ENCODE data around the gene ZNF543. TPM values are rescaled to one million over a fixed set of nuclear protein-coding genes. Genes with fewer than 3 reads are reported as not detected.
A peak's percentile ranks its signal among the peaks of the same experiment; 100 is the strongest.

Gene ZNF543
- total and polyA plus RNA-seq, 2 of the 8 experiments (the other 6 are each of a cell fraction or from before 2014, with no cell fraction given), result 1.8 to 9.0 TPM

- peak overlapping the region; percentile 32; the same call in 1 of the 2 replicates for H3K18ac ChIP-seq (ENCODE audit: extremely low read depth, low read length)
- no peak overlapping the region for H3K56ac ChIP-seq (replicated peaks; ENCODE audit: insufficient read length, low read depth, low read length)
- 0 out of 2 replicates have a peak overlapping the region, but pooled peaks have one; percentile 39 for H2AK5ac ChIP-seq (ENCODE audit: low read depth, low read length)
- ChIA-PET CTCF (ENCODE audit: partially characterized antibody) (no interaction called here), POLR2A (ENCODE audit: partially characterized antibody) (interaction anchor here (0.7 to 1.4 kb wide), 7 partner anchors 10 to 41 kb away, joined by 3 to 6 read pairs (median 3); partner anchors contain the start of gene ZNF805)
- peak overlapping the region; percentile 60 for H3K4ac ChIP-seq (replicated peaks; ENCODE audit: insufficient read length, low read depth, low read length)
- peaks cover 1 to 5% of the 10 kb centered on the region in 2 experiments for H4K20me1 ChIP-seq (replicated peaks in 1 of 2; ENCODE audit: control insufficient read depth in 1 of 2, insufficient read depth in 2 of 2, low read length in 2 of 2)
- H2BK5ac ChIP-seq (ENCODE audit: low read depth, low read length), result peak overlapping the region; percentile 97
- H2BK15ac ChIP-seq (ENCODE audit: low read length), result no peak overlapping the region
- DNase-seq (ENCODE audit: low read depth in 1 of 2, low spot score in 2 of 2) (no peak), FAIRE-seq (no peak)
- peak overlapping the region; percentile 90 to 98 (median 96) for H3K9ac ChIP-seq (replicated peaks in 1 of 4; ENCODE audit: extremely low read depth in 1 of 4, low read depth in 3 of 4, low read length in 3 of 4)
- H3K27ac ChIP-seq (ENCODE audit: low read depth, low read length), result peak overlapping the region; percentile 95
- no peaks in the 10 kb centered on the region for H3K27me3 ChIP-seq (replicated peaks in 1 of 4; ENCODE audit: control insufficient read depth in 3 of 4, extremely low read depth in 1 of 4, insufficient read depth in 3 of 4, low read length in 3 of 4)
- peaks cover 9% of the 10 kb centered on the region for H3K79me1 ChIP-seq (ENCODE audit: low read depth, low read length)
- no peak overlapping the region for H4K5ac ChIP-seq (ENCODE audit: insufficient read length, low read depth, low read length)
- peak overlapping the region; percentile 85 to 97 (median 87) for H3K4me3 ChIP-seq (ENCODE audit: extremely low read depth in 1 of 4, insufficient read depth in 2 of 4, low read depth in 3 of 4, low read length in 4 of 4)
- H3K14ac ChIP-seq (ENCODE audit: insufficient read length), result no peak overlapping the region
- no peak overlapping the region for H4K91ac ChIP-seq (replicated peaks; ENCODE audit: insufficient read length, low read length)
- TF ChIP-seq SAP30 (IDR thresholded peaks at IDR 0.05; ENCODE audit: insufficient read depth, insufficient replicate concordance, low read length) (peak; percentile 76), GTF2F1 (IDR thresholded peaks at IDR 0.05; ENCODE audit: borderline replicate concordance, low read depth, low read length) (no peak)
- H3K4me2 ChIP-seq (ENCODE audit: insufficient read depth in 1 of 2, low read depth in 2 of 2, low read length in 2 of 2), result peak overlapping the region; percentile 62 to 87
- 16% methylated on average over 6 of the region's 6 CpGs; no CpG with 5 or more reads in 1 of the 2 experiments for WGBS, 2 experiments (ENCODE audit: extremely low coverage in 1 of 2, insufficient coverage in 1 of 2, insufficient read length in 1 of 2, insufficient replicate concordance in 2 of 2, low coverage in 1 of 2, low lambda C conversion rate in 2 of 2, missing lambda C conversion rate in 1 of 2)
- no peak overlapping the region for H4K8ac ChIP-seq (ENCODE audit: extremely low read depth, insufficient read depth, low read length)
- H2AFZ ChIP-seq (ENCODE audit: low read length), result no peak overlapping the region
- H3K23me2 ChIP-seq (ENCODE audit: low read depth, low read length), result peaks cover 6% of the 10 kb centered on the region
- H3K36me3 ChIP-seq (ENCODE audit: control insufficient read depth in 2 of 4, insufficient read depth in 4 of 4, low read length in 3 of 4), result peaks cover 5 to 22% (median 16%) of the 10 kb centered on the region in 4 experiments
- H3K23ac ChIP-seq (ENCODE audit: insufficient read length), result no peak overlapping the region
- H3K79me2 ChIP-seq (ENCODE audit: control insufficient read depth in 1 of 2, insufficient read depth in 2 of 2, low read length in 2 of 2), result peaks cover 26 to 54% of the 10 kb centered on the region in 2 experiments
- no peak overlapping the region for H2BK120ac ChIP-seq (replicated peaks; ENCODE audit: low read depth, low read length)
- H2BK20ac ChIP-seq (ENCODE audit: low read length), result no peak overlapping the region
- H3K9me3 ChIP-seq (ENCODE audit: insufficient read depth in 2 of 2, low read depth in 1 of 2, low read length in 1 of 2), result no peaks in the 10 kb centered on the region
- H2BK12ac ChIP-seq (ENCODE audit: low read depth, low read length), result peak overlapping the region; percentile 60; the same call in 1 of the 2 replicates
- H3K4me1 ChIP-seq (replicated peaks in 1 of 4; ENCODE audit: control insufficient read depth in 3 of 4, insufficient read depth in 4 of 4, low read length in 3 of 4), result peaks cover 0 to 6% (median 2%) of the 10 kb centered on the region in 4 experiments; a peak in 4 of 7 replicates
Measured at GRCh38 chr19:57280962-57281400, 39.3 kb upstream of the ZNF543 start.

Measured in H1 (cell line).